Superior temporal gyrus (tissue), 1 donor: Measurements from ENCODE around the gene C14orf119.

Source experiments
- DNase-seq: peaks from one replicate; pipeline ENCODE4 v3.0.0-alpha.2; 2016; ENCODE audit errors: extremely low spot score

The C14orf119 gene

GRCh38 chr14:23095196-23096108, at the start of gene C14orf119:
Gene C14orf119, plus strand, starts transcription at chr14:23095505. Its CDS starts 2,154 bp downstream, at chr14:23097659.
- DNase-seq: peak; percentile 100

- DNase-seq: no peak
Measured at GRCh38 chr14:23047034-23047634, 48.2 kb upstream of the C14orf119 start.

- DNase-seq: no peak
Measured at GRCh38 chr14:23047751-23048693, 47.3 kb upstream of the C14orf119 start.

- DNase-seq: no peak
Measured at GRCh38 chr14:23049011-23049410, 46.3 kb upstream of the C14orf119 start.

GRCh38 chr14:23051141-23052057, 43.9 kb upstream of the C14orf119 start:
- DNase-seq: no peak

GRCh38 chr14:23052182-23052623, 43.1 kb upstream of the C14orf119 start:
- no peak for DNase-seq

- no peak for DNase-seq
Measured at GRCh38 chr14:23052671-23053070, 42.6 kb upstream of the C14orf119 start.

- no peak for DNase-seq
Measured at GRCh38 chr14:23053426-23053825, 41.9 kb upstream of the C14orf119 start.

- DNase-seq: no peak
Measured at GRCh38 chr14:23054000-23054811, 41.1 kb upstream of the C14orf119 start.

GRCh38 chr14:23055147-23055550, 40.2 kb upstream of the C14orf119 start:
- no peak for DNase-seq

- DNase-seq: no peak
Measured at GRCh38 chr14:23055621-23056144, 39.6 kb upstream of the C14orf119 start.

GRCh38 chr14:23056145-23056955, 39.0 kb upstream of the C14orf119 start:
- DNase-seq: no peak

GRCh38 chr14:23056956-23057756, 38.1 kb upstream of the C14orf119 start, which contains the start of gene CDH24:
Gene CDH24, minus strand, starts transcription at chr14:23057520. Its CDS starts 1,787 bp downstream, at chr14:23055733.
- DNase-seq: no peak

- peak; percentile 89 for DNase-seq
Measured at GRCh38 chr14:23057757-23058653, 37.3 kb upstream of the C14orf119 start.

GRCh38 chr14:23058654-23059504, 36.4 kb upstream of the C14orf119 start:
- no peak for DNase-seq
